GM12878 (cell line): Measurements from ENCODE around the gene FOXK2. TPM values are rescaled to one million over a fixed set of nuclear protein-coding genes. Genes with fewer than 3 reads are reported as not detected.
A peak's percentile ranks its signal among the peaks of the same experiment; 100 is the strongest.

ENCODE experiments used
- ATAC-seq: fragments of 200-7000 bp; cut with Tn5 transposase; 3 replicates; pipeline ENCODE4 v1.9.1; 2020; ENCODE audit warnings: mild to moderate bottlenecking, moderate library complexity
- BruUV-seq: library from RNA; stranded (reverse); fragments of 400-500 nt; replicated peaks from 2 replicates; lab custom pipeline; 2021; lab: Mats Ljungman, UMichigan
- CTCF ChIA-PET: fragments of 300-600 bp; sonication (Branson Sonifier 250); formaldehyde crosslinking; extraction: SDS; loops from one replicate; lab custom pipeline; 2021; ENCODE audit warnings: inconsistent platforms; lab: Yijun Ruan, JAX
- POLR2A ChIA-PET: fragments of 350-600 bp; formaldehyde crosslinking; extraction: SDS; loops from one replicate; lab custom pipeline; 2021; ENCODE audit warnings: inconsistent platforms; lab: Charles Lee
- RAD21 ChIA-PET: fragments of 300-600 bp; sonication (Branson Sonifier 250); formaldehyde crosslinking; loops from one replicate; lab custom pipeline; 2023; ENCODE audit warnings: antibody characterized with exemption; ENCODE audit not compliant: unreplicated experiment; lab: Charles Lee
- SMC1A ChIA-PET: fragments of 300-600 bp; sonication (Branson Sonifier 250); formaldehyde crosslinking; loops from one replicate; lab custom pipeline; 2023; ENCODE audit not compliant: unreplicated experiment, uncharacterized antibody; lab: Charles Lee
- DNase-seq: peaks from one replicate; pipeline ENCODE4 v3.0.0-alpha.2; 2011; ENCODE audit warnings: low read depth, low spot score
- FAIRE-seq: peaks from 3 replicates; lab custom pipeline; 2011; peaks lifted over from hg19 to GRCh38; lab: Jason Lieb, UNC
- H2AFZ ChIP-seq: 2 replicates; pipeline ENCODE4 v1.6.0; 2011; ENCODE audit warnings: low read depth, low read length, control low read depth; ENCODE audit not compliant: control insufficient read depth
- H3K27ac ChIP-seq: 2 replicates; pipeline ENCODE4 v1.5.1; 2011; ENCODE audit warnings: control low read depth; ENCODE audit not compliant: control insufficient read depth, insufficient read depth
- H3K27me3 ChIP-seq, 2 experiments: replicated peaks in 1 of 2; 2 replicates each; pipeline versions ENCODE4 v1.6.0 to v1.6.1; 2011; ENCODE audit warnings: low read length in 1 of 2; ENCODE audit not compliant: control insufficient read depth in 2 of 2, insufficient read depth in 2 of 2
- H3K36me3 ChIP-seq, 2 experiments: 2 replicates each; pipeline ENCODE4 v1.5.1; 2011; ENCODE audit warnings: low read length in 1 of 2; ENCODE audit not compliant: control insufficient read depth in 2 of 2, insufficient read depth in 2 of 2
- H3K4me1 ChIP-seq: 2 replicates; pipeline ENCODE4 v1.6.1; 2011; ENCODE audit warnings: mild to moderate bottlenecking, low read length, moderate library complexity, mixed read lengths; ENCODE audit not compliant: control insufficient read depth, insufficient read depth
- H3K4me2 ChIP-seq: 2 replicates; pipeline ENCODE4 v1.6.0; 2011; ENCODE audit warnings: control low read depth; ENCODE audit not compliant: control insufficient read depth, insufficient read depth
- H3K4me3 ChIP-seq: fragments of 200-600 bp; sonication (generic); 2 replicates; pipeline ENCODE4 v1.5.1; 2016
- H3K79me2 ChIP-seq: 2 replicates; pipeline ENCODE4 v1.6.0; 2011; ENCODE audit warnings: low read length; ENCODE audit not compliant: control insufficient read depth, insufficient read depth
- H3K9ac ChIP-seq: 2 replicates; pipeline ENCODE4 v1.8.0; 2011; ENCODE audit warnings: low read length, control low read depth, mixed read lengths; ENCODE audit not compliant: control insufficient read depth, insufficient read depth
- H3K9me3 ChIP-seq: replicated peaks from 3 replicates; pipeline ENCODE4 v1.5.1; 2011; ENCODE audit warnings: mild to moderate bottlenecking, low read length; ENCODE audit not compliant: control insufficient read depth, insufficient read depth
- H4K20me1 ChIP-seq: 2 replicates; pipeline ENCODE4 v1.6.0; 2011; ENCODE audit not compliant: control insufficient read depth, insufficient read depth
- NFIC ChIP-seq: IDR thresholded peaks from 2 replicates; pipeline ENCODE4 v1.6.1; 2012; ENCODE audit warnings: low read depth, mild to moderate bottlenecking, inconsistent platforms, low read length, moderate library complexity
- RUNX3 ChIP-seq: IDR thresholded peaks from 2 replicates; pipeline ENCODE4 v1.6.1; 2012; ENCODE audit warnings: low read length, inconsistent platforms
- ZBTB11 ChIP-seq: fragments of 450-650 bp; formaldehyde crosslinking; IDR thresholded peaks from 2 replicates; pipeline ENCODE4 v1.5.0; 2022; ENCODE audit warnings: mild to moderate bottlenecking, missing genetic modification characterization
- ZBTB33 ChIP-seq: fragments of 450-650 bp; IDR thresholded peaks from 2 replicates; pipeline ENCODE4 v1.6.1; 2017; ENCODE audit warnings: mild to moderate bottlenecking
- WGBS: methylation state at CpG from one replicate; pipeline ENCODE4 v1.1.6; 2016; ENCODE audit warnings: low lambda C conversion rate; ENCODE audit not compliant: insufficient replicate concordance, insufficient coverage; ENCODE audit errors: missing lambda C conversion rate; 5-methylcytosine and 5-hydroxymethylcytosine counted together
- in situ Hi-C: fragments of 300-500 bp; cut with MboI; formaldehyde crosslinking; loops from 9 replicates; pipeline ENCODE4 v1.14.3; 2018; ENCODE audit warnings: mixed read lengths
- intact Hi-C: fragments of 100-400 bp; cut with micrococcal nuclease; formaldehyde crosslinking; loops from one replicate; pipeline ENCODE4 v1.14.2; 2022; ENCODE audit not compliant: unreplicated experiment
- polyA plus RNA-seq, 11 experiments: library from polyadenylated mRNA; depleted of rRNA in 4 of 11; unstranded in 6 of 11; stranded (reverse) in 5 of 11; fragments of >200 nt; fragmentation: Nextera tagmentation in 4 of 11; fragmentation: Illumina TruSeq in 1 of 11; extraction: Ambion mirVana in 4 of 11; extraction: Trizol in 1 of 11; gene quantifications; 1 replicate in 1 of 11; 2 replicates in 10 of 11; pipeline versions ENCODE4 v1.2.1 to v1.2.3, GENCODE V29; 2011 to 2016; ENCODE audit warnings: inconsistent platforms in 2 of 11, missing spikeins in 2 of 11, low read depth in 1 of 11
- total RNA-seq, 4 experiments: library from RNA; depleted of rRNA in 3 of 4; stranded (reverse); fragments of >200 nt in 3 of 4; fragmentation: Illumina TruSeq in 1 of 4; extraction: Trizol in 1 of 4; gene quantifications; 2 replicates each; pipeline versions ENCODE4 v1.2.1 to v1.2.3, GENCODE V29; 2013 to 2021

Gene FOXK2
- total and polyA plus RNA-seq, 10 of the 15 experiments (the other 5 are each of a cell fraction or from before 2014, with no cell fraction given) = 2.4 to 56.8 (median 34.4) TPM

GRCh38 chr17:82587234-82588086, 67.9 kb downstream of the FOXK2 start:
- Histone ChIP-seq H3K9me3 (no peaks in the 10 kb centered on the region), H3K4me2 (no peak overlapping the region), H3K27me3 (no peaks in the 10 kb centered on the region), H3K4me3 (no peak overlapping the region), H3K9ac (no peak overlapping the region), H3K27ac (no peak overlapping the region), H3K4me1 (no peaks in the 10 kb centered on the region; the same call in 1 of the 2 replicates), H4K20me1 (no peaks in the 10 kb centered on the region), H3K79me2 (no peaks in the 10 kb centered on the region), H2AFZ (no peak overlapping the region)
- ChIA-PET POLR2A (no interaction called here), CTCF (no interaction called here), SMC1A (no interaction called here), RAD21 (no interaction called here)
- WGBS = 80% methylated on average over 47 of the region's 47 CpGs
- DNase-seq = no peak
- ATAC-seq = no peak
- intact Hi-C loops = no loop called here
- FAIRE-seq = no peak
- TF ChIP-seq RUNX3 (peak; percentile 28; the same call in 1 of the 2 replicates), ZBTB33 (0 out of 2 replicates have a peak, but pooled peaks have one; percentile 11), NFIC (no peak), ZBTB11 (CRISPR knock-in tag) (no peak)
- TF ChIP-seq, all 136 proteins: peak for 2
- in situ Hi-C loops = no loop called here
- no TSS peak for BruUV-seq
- peaks cover 19 to 26% of the 10 kb centered on the region in 2 experiments for H3K36me3 ChIP-seq
